H9 (cell line): ENCODE data around the gene UBALD1. TPM values are rescaled to one million over a fixed set of nuclear protein-coding genes. Genes with fewer than 3 reads are reported as not detected.

Source experiments
- DNase-seq: peaks from one replicate; pipeline ENCODE4 v3.0.0-alpha.2; 2017
- H2AFZ ChIP-seq: one replicate; pipeline ENCODE4 v1.6.1; 2013; ENCODE audit warnings: mild to moderate bottlenecking, low read length, control low read depth, moderate library complexity
- H2AK5ac ChIP-seq: 2 replicates; pipeline ENCODE4 v1.6.1; 2013; ENCODE audit warnings: low read length, control low read depth, mixed read lengths; ENCODE audit not compliant: insufficient read length
- H2BK120ac ChIP-seq: one replicate; pipeline ENCODE4 v1.6.1; 2013; ENCODE audit warnings: low read depth, mild to moderate bottlenecking, low read length, control low read depth, inconsistent platforms; ENCODE audit not compliant: poor library complexity, severe bottlenecking
- H2BK12ac ChIP-seq: 2 replicates; pipeline ENCODE4 v1.6.1; 2013; ENCODE audit warnings: low read length, control low read depth, mixed read lengths, low read depth; ENCODE audit not compliant: insufficient read length
- H2BK15ac ChIP-seq: 2 replicates; pipeline ENCODE4 v1.6.1; 2013; ENCODE audit warnings: low read depth, low read length, control low read depth
- H2BK20ac ChIP-seq: one replicate; pipeline ENCODE4 v1.6.1; 2013; ENCODE audit warnings: low read depth, mild to moderate bottlenecking, low read length, control low read depth, inconsistent platforms; ENCODE audit not compliant: poor library complexity, severe bottlenecking
- H2BK5ac ChIP-seq: 2 replicates; pipeline ENCODE4 v1.6.1; 2013; ENCODE audit warnings: low read length, control low read depth, mixed read lengths; ENCODE audit not compliant: insufficient read length
- H3K14ac ChIP-seq: 2 replicates; pipeline ENCODE4 v1.6.1; 2013; ENCODE audit warnings: low read length, control low read depth; ENCODE audit not compliant: insufficient read depth
- H3K18ac ChIP-seq: 2 replicates; pipeline ENCODE4 v1.6.1; 2013; ENCODE audit warnings: low read depth, mild to moderate bottlenecking, mixed read lengths, low read length, control low read depth; ENCODE audit not compliant: insufficient read length
- H3K23ac ChIP-seq: 2 replicates; pipeline ENCODE4 v1.6.1; 2013; ENCODE audit warnings: low read length, control low read depth, mixed read lengths, low read depth; ENCODE audit not compliant: insufficient read length
- H3K23me2 ChIP-seq: 2 replicates; pipeline ENCODE4 v1.6.1; 2013; ENCODE audit warnings: low read depth, mild to moderate bottlenecking, mixed read lengths, low read length, control low read depth; ENCODE audit not compliant: insufficient read length, poor library complexity, severe bottlenecking
- H3K27ac ChIP-seq: 2 replicates; pipeline ENCODE4 v1.5.1; 2013; ENCODE audit warnings: low read length, control low read depth, mixed read lengths, low read depth; ENCODE audit not compliant: insufficient read length
- H3K27me3 ChIP-seq: 2 replicates; pipeline ENCODE4 v1.6.1; 2013; ENCODE audit warnings: low read length, control low read depth, inconsistent platforms; ENCODE audit not compliant: insufficient read depth
- H3K4ac ChIP-seq: 2 replicates; pipeline ENCODE4 v1.6.1; 2013; ENCODE audit warnings: low read depth, mild to moderate bottlenecking, control low read depth, inconsistent platforms, low read length, moderate library complexity
- H3K4me1 ChIP-seq: 2 replicates; pipeline ENCODE4 v1.6.1; 2013; ENCODE audit warnings: low read length, control low read depth, inconsistent platforms; ENCODE audit not compliant: insufficient read depth
- H3K4me2 ChIP-seq: 2 replicates; pipeline ENCODE4 v1.6.1; 2013; ENCODE audit warnings: low read length, control low read depth, mixed read lengths; ENCODE audit not compliant: insufficient read length, insufficient read depth
- H3K56ac ChIP-seq: 2 replicates; pipeline ENCODE4 v1.6.1; 2013; ENCODE audit warnings: low read depth, mild to moderate bottlenecking, mixed read lengths, low read length, control low read depth; ENCODE audit not compliant: insufficient read length
- H3K79me1 ChIP-seq: 2 replicates; pipeline ENCODE4 v1.6.1; 2013; ENCODE audit warnings: low read depth, mild to moderate bottlenecking, moderate library complexity, low read length, control low read depth, inconsistent platforms; ENCODE audit not compliant: insufficient read depth, poor library complexity, severe bottlenecking
- H3K79me2 ChIP-seq: 2 replicates; pipeline ENCODE4 v1.6.1; 2013; ENCODE audit warnings: low read length, control low read depth, inconsistent platforms; ENCODE audit not compliant: insufficient read depth
- H3K9ac ChIP-seq: 2 replicates; pipeline ENCODE4 v1.6.1; 2013; ENCODE audit warnings: low read length, control low read depth, mixed read lengths; ENCODE audit not compliant: insufficient read length; ENCODE audit errors: extremely low read depth
- H3K9me3 ChIP-seq: one replicate; pipeline ENCODE4 v1.6.1; 2013; ENCODE audit warnings: low read depth, low read length, inconsistent platforms; ENCODE audit not compliant: control insufficient read depth
- H3T11ph ChIP-seq: one replicate; pipeline ENCODE4 v1.6.1; 2013; ENCODE audit warnings: mild to moderate bottlenecking, low read length, control low read depth, inconsistent platforms
- H4K20me1 ChIP-seq: one replicate; pipeline ENCODE4 v1.6.1; 2013; ENCODE audit not compliant: control insufficient read depth, insufficient read length, insufficient read depth
- H4K5ac ChIP-seq: 2 replicates; pipeline ENCODE4 v1.6.1; 2013; ENCODE audit warnings: low read depth, mild to moderate bottlenecking, mixed read lengths, low read length, control low read depth; ENCODE audit not compliant: insufficient read length
- H4K8ac ChIP-seq: replicated peaks from 2 replicates; pipeline ENCODE4 v1.6.1; 2013; ENCODE audit warnings: low read length, control low read depth, mixed read lengths, low read depth; ENCODE audit not compliant: insufficient read length
- H4K91ac ChIP-seq: 2 replicates; pipeline ENCODE4 v1.6.1; 2013; ENCODE audit warnings: low read depth, mild to moderate bottlenecking, moderate library complexity, mixed read lengths, low read length, control low read depth; ENCODE audit not compliant: insufficient read length
- H3K27ac Mint-ChIP-seq, 3 experiments: 2 replicates in 2 of 3; 3 replicates in 1 of 3; pipeline ENCODE4 v1.8.0; 2020 to 2021; ENCODE audit warnings: mixed read lengths in 3 of 3, mild to moderate bottlenecking in 1 of 3, moderate library complexity in 1 of 3
- H3K27me3 Mint-ChIP-seq: 2 replicates; pipeline ENCODE4 v1.8.0; 2021; ENCODE audit warnings: low read depth, mild to moderate bottlenecking, moderate library complexity, mixed read lengths
- H3K36me3 Mint-ChIP-seq, 3 experiments: 2 replicates in 2 of 3; 3 replicates in 1 of 3; pipeline ENCODE4 v1.8.0; 2020 to 2021; ENCODE audit warnings: low read depth in 3 of 3, mixed read lengths in 3 of 3; ENCODE audit not compliant: insufficient read depth in 1 of 3
- H3K4me1 Mint-ChIP-seq, 2 experiments: 2 replicates each; pipeline ENCODE4 v1.8.0; 2020; ENCODE audit warnings: mixed read lengths in 2 of 2
- H3K4me3 Mint-ChIP-seq, 2 experiments: 2 replicates in 1 of 2; 3 replicates in 1 of 2; pipeline ENCODE4 v1.8.0; 2020 to 2021; ENCODE audit warnings: mild to moderate bottlenecking in 2 of 2, mixed read lengths in 2 of 2, moderate library complexity in 1 of 2
- H3K9me3 Mint-ChIP-seq, 2 experiments: 2 replicates in 1 of 2; 3 replicates in 1 of 2; pipeline ENCODE4 v1.8.0; 2020; ENCODE audit warnings: mild to moderate bottlenecking in 2 of 2, mixed read lengths in 2 of 2, moderate library complexity in 1 of 2
- CTCF ChIP-seq: fragments of 200-600 bp; sonication (generic); conservative IDR thresholded peaks from 3 replicates; pipeline ENCODE4 v1.8.0; 2021; ENCODE audit warnings: antibody characterized with exemption, mild to moderate bottlenecking
- WGBS: extraction: QIAGEN DNeasy Blood & Tissue Kit; methylation state at CpG from one replicate; pipeline ENCODE4 v1.1.7; 2013; ENCODE audit warnings: missing lambda C conversion rate, low lambda C conversion rate, mixed read lengths; ENCODE audit not compliant: insufficient read length; ENCODE audit errors: extremely low coverage; 5-methylcytosine and 5-hydroxymethylcytosine counted together
- total RNA-seq: library from RNA; stranded (reverse); gene quantifications from 2 replicates; pipeline ENCODE4 v1.2.1, GENCODE V29; 2021

Gene UBALD1
- total RNA-seq, 1 experiment from 2014 or later = 80.9 TPM

GRCh38 chr16:4570086-4570485, 44.6 kb downstream of the UBALD1 start:
- Histone ChIP-seq H2BK15ac (no peak overlapping the region), H3K18ac (no peak overlapping the region), H2BK120ac (no peak overlapping the region), H2BK12ac (no peak overlapping the region), H3K14ac (no peak overlapping the region), H3K23me2 (no peaks in the 10 kb centered on the region), H2AK5ac (no peak overlapping the region), H3K4me2 (peak overlapping the region; percentile 31), H3K27ac (peak overlapping the region; percentile 84), H3K79me2 (no peaks in the 10 kb centered on the region), H3K27me3 (no peaks in the 10 kb centered on the region), H2BK20ac (no peak overlapping the region), H3K79me1 (no peaks in the 10 kb centered on the region), H3K4me1 (peaks cover 4% of the 10 kb centered on the region; the same call in 1 of the 2 replicates), H3K9ac (no peak overlapping the region), H4K20me1 (no peaks in the 10 kb centered on the region), H4K8ac (no peak overlapping the region), H4K5ac (peak overlapping the region; percentile 63), H2BK5ac (no peak overlapping the region), H4K91ac (peak overlapping the region; percentile 65), H3K9me3 (no peaks in the 10 kb centered on the region), H2AFZ (no peak overlapping the region), H3K56ac (no peak overlapping the region), H3K23ac (no peak overlapping the region), H3T11ph (peak overlapping the region; percentile 56), H3K4ac (peak overlapping the region; percentile 46; the same call in 1 of the 2 replicates)
- no peaks in the 10 kb centered on the region; a peak in 1 of 5 replicates for H3K9me3 Mint-ChIP-seq
- peaks cover 24 to 37% of the 10 kb centered on the region in 2 experiments for H3K4me1 Mint-ChIP-seq
- peaks cover 30% of the 10 kb centered on the region for H3K27me3 Mint-ChIP-seq
- DNase-seq = no peak
- H3K36me3 Mint-ChIP-seq = peaks cover 0 to 9% (median 0%) of the 10 kb centered on the region in 3 experiments; a peak in 5 of 7 replicates
- H3K27ac Mint-ChIP-seq = peak overlapping the region; percentile 98; a peak in 6 of 7 replicates
- WGBS = no CpG with 5 or more reads among the region's 6 CpGs
- H3K4me3 Mint-ChIP-seq = peak overlapping the region; percentile 46 to 68; a peak in 4 of 5 replicates
- TF ChIP-seq CTCF = no peak
